Breast epithelium (tissue), 4 donors: ENCODE data around the gene NANOS2. TPM values are rescaled to one million over a fixed set of nuclear protein-coding genes. Genes with fewer than 3 reads are reported as not detected.
"Not testable (repeated sequence)": the region's sequence is repeated elsewhere in the genome, so short reads cannot be mapped to it uniquely, and the experiment has no call there.

ENCODE experiments used
- DNase-seq, 2 donors: peaks; one replicate each; pipeline ENCODE4 v3.0.0-alpha.2; 2019; ENCODE audit warnings: low spot score in 2 of 2
- H3K27ac ChIP-seq, 2 donors: fragments of 200-600 bp; sonication (generic) in 1 of 2; one replicate each; pipeline ENCODE4 v1.5.1; 2016 to 2019; ENCODE audit warnings: mild to moderate bottlenecking in 1 of 2
- H3K27me3 ChIP-seq, 2 donors: fragments of 200-600 bp; sonication (generic) in 1 of 2; one replicate each; pipeline versions ENCODE4 v1.5.1 to v1.6.0; 2017 to 2019; ENCODE audit warnings: control low read depth in 1 of 2, mild to moderate bottlenecking in 1 of 2
- H3K36me3 ChIP-seq: fragments of 200-600 bp; one replicate; pipeline ENCODE4 v1.5.1; 2019
- H3K4me1 ChIP-seq, 2 donors: fragments of 200-600 bp; sonication (generic); one replicate each; pipeline ENCODE4 v1.5.1; 2016 to 2019; ENCODE audit warnings: control low read depth in 1 of 2
- H3K4me3 ChIP-seq, 3 donors: fragments of 200-600 bp; sonication (generic); 1 replicate in 2 of 3; 2 replicates in 1 of 3; pipeline ENCODE4 v1.5.1; 2016 to 2019; ENCODE audit warnings: mild to moderate bottlenecking in 3 of 3, moderate library complexity in 2 of 3
- H3K9me3 ChIP-seq, 2 donors: fragments of 200-600 bp; sonication (generic) in 1 of 2; one replicate each; pipeline ENCODE4 v1.5.1; 2016 to 2019; ENCODE audit warnings: control low read depth in 1 of 2
- CTCF ChIP-seq, 3 donors: fragments of 450-650 bp; IDR thresholded peaks; one replicate each; pipeline ENCODE4 v1.5.1; 2016 to 2017; ENCODE audit warnings: antibody characterized with exemption in 3 of 3, mild to moderate bottlenecking in 3 of 3, moderate library complexity in 3 of 3
- POLR2A ChIP-seq: fragments of 450-650 bp; IDR thresholded peaks from one replicate; pipeline ENCODE4 v1.6.1; 2016; ENCODE audit warnings: antibody characterized with exemption, mild to moderate bottlenecking, moderate library complexity
- POLR2AphosphoS5 ChIP-seq, 3 donors: sonication (generic); formaldehyde crosslinking; IDR thresholded peaks; one replicate each; pipeline ENCODE4 v1.6.1; 2017; ENCODE audit warnings: antibody characterized with exemption in 3 of 3
- intact Hi-C: fragments of 100-400 bp; cut with DNase I; formaldehyde crosslinking; loops from one replicate; pipeline ENCODE4 v1.15.1; 2023; ENCODE audit warnings: low total_unique reads
- total RNA-seq, 3 donors: library from RNA; depleted of rRNA; stranded (reverse); fragments of >200 nt; gene quantifications; one replicate each; pipeline ENCODE4 v1.1.0, GENCODE V29; 2016

NANOS2 gene
- total RNA-seq, 3 donors from 2014 or later, result not detected

- Histone ChIP-seq H3K27me3 (no peaks in the 10 kb centered on the region), H3K4me1 (no peaks in the 10 kb centered on the region), H3K9me3 (no peaks in the 10 kb centered on the region), H3K27ac (no peak overlapping the region), H3K36me3 (no peaks in the 10 kb centered on the region), H3K4me3 (peak overlapping the region; percentile 59 to 79 (median 75))
- no peak for DNase-seq
- TF ChIP-seq POLR2A (no peak), CTCF (IDR thresholded peaks at IDR 0.05) (no peak), POLR2AphosphoS5 (IDR thresholded peaks at IDR 0.05) (no peak)
- intact Hi-C loops, result loop anchor here (1.0 kb wide), 1 partner anchor 29 kb away; no protein-coding TSS in a partner anchor
These were observed 13.7 kb downstream of the NANOS2 start for GRCh38 chr19:45900738-45901431.

DNA sequence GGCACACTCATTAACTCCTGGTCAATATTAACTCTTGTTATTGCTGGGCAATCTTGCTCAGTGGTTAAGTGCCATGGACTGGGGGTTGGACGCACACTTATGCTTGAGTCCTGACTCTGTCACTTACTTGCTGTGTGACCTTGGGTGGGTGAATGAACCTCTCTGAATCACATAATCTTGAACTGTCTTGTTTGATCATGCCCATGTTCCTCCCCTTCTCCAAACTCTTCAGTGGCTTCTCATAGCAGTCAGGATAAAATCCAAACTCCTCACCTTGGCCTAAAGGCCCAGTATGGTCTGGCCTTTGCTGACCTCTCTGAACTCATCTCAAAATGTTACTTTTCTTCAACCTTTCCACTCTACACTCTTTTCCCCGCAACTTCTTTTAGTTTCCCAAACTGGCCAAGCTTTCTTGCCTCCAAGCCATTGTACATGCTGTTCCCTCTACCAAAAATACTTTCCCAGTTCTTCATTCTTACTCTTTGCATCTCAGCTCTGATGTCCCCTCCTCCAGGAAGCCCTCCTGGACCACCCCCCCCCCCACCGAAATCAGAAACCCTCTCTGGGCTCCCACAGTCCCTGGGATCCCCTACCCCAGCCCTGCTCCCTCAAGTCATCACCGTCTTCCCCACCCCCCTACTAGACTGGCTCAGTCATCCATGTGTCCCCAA is 14.5 kb downstream of the NANOS2 start:
- H3K36me3 ChIP-seq, result no peaks in the 10 kb centered on the region

DNA sequence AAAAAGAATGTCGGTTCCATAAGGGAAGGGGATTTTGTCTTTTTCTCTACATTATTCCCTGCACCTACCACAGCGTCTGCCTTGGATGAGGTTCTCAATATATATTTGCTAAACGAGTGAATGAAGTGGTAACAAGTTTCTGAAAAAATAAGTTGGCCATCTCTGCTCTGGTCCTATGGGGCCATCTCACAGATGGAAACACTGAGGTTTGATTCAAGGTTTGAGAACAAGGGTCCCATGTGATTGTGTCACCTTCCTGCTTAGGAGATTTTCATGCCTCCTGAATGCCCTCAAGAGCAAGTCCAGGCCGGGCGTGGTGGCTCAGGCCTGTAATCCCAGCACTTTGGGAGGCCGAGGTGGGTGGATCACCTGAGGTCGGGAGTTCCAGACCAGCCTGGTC is 15.3 kb downstream of the NANOS2 start:
- no peaks in the 10 kb centered on the region for H3K27me3 ChIP-seq
- no peak for TF ChIP-seq POLR2A
- no peak for TF ChIP-seq CTCF (IDR thresholded peaks at IDR 0.05)
- TF ChIP-seq POLR2AphosphoS5 (IDR thresholded peaks at IDR 0.05), result no peak
- H3K9me3 ChIP-seq, result no peaks in the 10 kb centered on the region
- no peak overlapping the region for H3K4me3 ChIP-seq
- intact Hi-C loops, result no loop called here
- H3K4me1 ChIP-seq, result no peaks in the 10 kb centered on the region
- no peak overlapping the region for H3K27ac ChIP-seq
- no peaks in the 10 kb centered on the region for H3K36me3 ChIP-seq
- no peak for DNase-seq

More for the DNA sequence above, 14.5 kb downstream of the NANOS2 start:
- no peaks in the 10 kb centered on the region for H3K27me3 ChIP-seq
- no peak for DNase-seq
- no peaks in the 10 kb centered on the region for H3K9me3 ChIP-seq
- no peak overlapping the region for H3K4me3 ChIP-seq
- intact Hi-C loops, result no loop called here
- H3K27ac ChIP-seq, result no peak overlapping the region
- TF ChIP-seq POLR2AphosphoS5 (IDR thresholded peaks at IDR 0.05), result no peak
- TF ChIP-seq CTCF (IDR thresholded peaks at IDR 0.05), result no peak
- no peak for TF ChIP-seq POLR2A
- no peaks in the 10 kb centered on the region for H3K4me1 ChIP-seq

GRCh38 chr19:45897261-45897812 is 17.2 kb downstream of the NANOS2 start:
- Histone ChIP-seq H3K4me3 (no peak overlapping the region), H3K4me1 (no peaks in the 10 kb centered on the region), H3K27me3 (no peaks in the 10 kb centered on the region), H3K36me3 (no peaks in the 10 kb centered on the region), H3K9me3 (no peaks in the 10 kb centered on the region), H3K27ac (no peak overlapping the region)
- no peak for DNase-seq
- TF ChIP-seq POLR2AphosphoS5 (IDR thresholded peaks at IDR 0.05), result no peak
- TF ChIP-seq CTCF (IDR thresholded peaks at IDR 0.05), result no peak
- no peak for TF ChIP-seq POLR2A
- intact Hi-C loops, result no loop called here

GRCh38 chr19:45895983-45896599 is 18.5 kb downstream of the NANOS2 start:
- intact Hi-C loops, H3K9me3 ChIP-seq, H3K4me3 ChIP-seq, H3K36me3 ChIP-seq, H3K4me1 ChIP-seq, DNase-seq, H3K27me3 ChIP-seq: not testable (repeated sequence)
- H3K27ac ChIP-seq, result peak overlapping the region in 1 of 2 donors; percentile 74
